ENCODE data around the gene LIPG. TPM values are rescaled to one million over a fixed set of nuclear protein-coding genes. Genes with fewer than 3 reads are reported as not detected.

The LIPG gene
- total RNA-seq, 1 experiment from 2014 or later, result 6.1 TPM

- no peaks in the 10 kb centered on the region for H3K9me3 Mint-ChIP-seq
- H3K4me1 ChIP-seq (ENCODE audit: insufficient read depth, low read length), result no peaks in the 10 kb centered on the region
- no peak overlapping the region for H4K91ac ChIP-seq (ENCODE audit: insufficient read length, low read depth, low read length)
- no peaks in the 10 kb centered on the region for H3K79me2 ChIP-seq (ENCODE audit: insufficient read depth, low read length)
- no peaks in the 10 kb centered on the region for H4K20me1 ChIP-seq (ENCODE audit: control insufficient read depth, insufficient read depth, insufficient read length)
- H3K9ac ChIP-seq (ENCODE audit: extremely low read depth, insufficient read length, low read length), result no peak overlapping the region
- peaks cover 33% of the 10 kb centered on the region for H3K27me3 Mint-ChIP-seq (ENCODE audit: low read depth)
- no peaks in the 10 kb centered on the region for H3K9me3 ChIP-seq (ENCODE audit: control insufficient read depth, low read depth, low read length)
- no peak overlapping the region for H3K27ac ChIP-seq (ENCODE audit: insufficient read length, low read depth, low read length)
- H3K18ac ChIP-seq (ENCODE audit: insufficient read length, low read depth, low read length), result no peak overlapping the region
- no peak overlapping the region for H3K4ac ChIP-seq (ENCODE audit: low read depth, low read length)
- H3T11ph ChIP-seq (ENCODE audit: low read length), result no peak overlapping the region
- H3K36me3 Mint-ChIP-seq (ENCODE audit: insufficient read depth in 1 of 3, low read depth in 3 of 3), result no peaks in the 10 kb centered on the region
- no peak overlapping the region for H2AK5ac ChIP-seq (ENCODE audit: insufficient read length, low read length)
- no peaks in the 10 kb centered on the region for H3K23me2 ChIP-seq (ENCODE audit: insufficient read length, low read depth, low read length, poor library complexity, severe bottlenecking)
- no peak overlapping the region for H3K56ac ChIP-seq (ENCODE audit: insufficient read length, low read depth, low read length)
- no peak overlapping the region for H2BK5ac ChIP-seq (ENCODE audit: insufficient read length, low read length)
- no peak overlapping the region for H2BK12ac ChIP-seq (ENCODE audit: insufficient read length, low read depth, low read length)
- H2AFZ ChIP-seq (ENCODE audit: low read length), result no peak overlapping the region
- no peak overlapping the region for H3K4me2 ChIP-seq (ENCODE audit: insufficient read depth, insufficient read length, low read length)
- H3K4me1 Mint-ChIP-seq, result peaks cover 10 to 20% of the 10 kb centered on the region in 2 experiments
- no CpG with 5 or more reads among the region's 6 CpGs for WGBS (ENCODE audit: extremely low coverage, insufficient read length, low lambda C conversion rate)
- H2BK120ac ChIP-seq (ENCODE audit: low read depth, low read length, poor library complexity, severe bottlenecking), result no peak overlapping the region
- H3K79me1 ChIP-seq (ENCODE audit: insufficient read depth, low read depth, low read length, poor library complexity, severe bottlenecking), result no peaks in the 10 kb centered on the region
- no peaks in the 10 kb centered on the region for H3K27me3 ChIP-seq (ENCODE audit: insufficient read depth, low read length)
- H4K8ac ChIP-seq (replicated peaks; ENCODE audit: insufficient read length, low read depth, low read length), result no peak overlapping the region
- no peak overlapping the region for H3K14ac ChIP-seq (ENCODE audit: insufficient read depth, low read length)
- no peak overlapping the region for H4K5ac ChIP-seq (ENCODE audit: insufficient read length, low read depth, low read length)
- no peak overlapping the region for H3K4me3 Mint-ChIP-seq
- no peak for DNase-seq
- H3K23ac ChIP-seq (ENCODE audit: insufficient read length, low read depth, low read length), result no peak overlapping the region
- H2BK20ac ChIP-seq (ENCODE audit: low read depth, low read length, poor library complexity, severe bottlenecking), result no peak overlapping the region
- no peak overlapping the region for H3K27ac Mint-ChIP-seq
- no peak for TF ChIP-seq CTCF (conservative IDR thresholded peaks at IDR 0.05)
- H2BK15ac ChIP-seq (ENCODE audit: low read depth, low read length), result no peak overlapping the region
These were observed 61.7 kb downstream of the LIPG start for GRCh38 chr18:49623571-49623970.
